Measurements from ENCODE around the gene CHAD. TPM values are rescaled to one million over a fixed set of nuclear protein-coding genes. Genes with fewer than 3 reads are reported as not detected.

CHAD gene, protein sequence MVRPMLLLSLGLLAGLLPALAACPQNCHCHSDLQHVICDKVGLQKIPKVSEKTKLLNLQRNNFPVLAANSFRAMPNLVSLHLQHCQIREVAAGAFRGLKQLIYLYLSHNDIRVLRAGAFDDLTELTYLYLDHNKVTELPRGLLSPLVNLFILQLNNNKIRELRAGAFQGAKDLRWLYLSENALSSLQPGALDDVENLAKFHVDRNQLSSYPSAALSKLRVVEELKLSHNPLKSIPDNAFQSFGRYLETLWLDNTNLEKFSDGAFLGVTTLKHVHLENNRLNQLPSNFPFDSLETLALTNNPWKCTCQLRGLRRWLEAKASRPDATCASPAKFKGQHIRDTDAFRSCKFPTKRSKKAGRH
- total RNA-seq = not detected

DNA sequence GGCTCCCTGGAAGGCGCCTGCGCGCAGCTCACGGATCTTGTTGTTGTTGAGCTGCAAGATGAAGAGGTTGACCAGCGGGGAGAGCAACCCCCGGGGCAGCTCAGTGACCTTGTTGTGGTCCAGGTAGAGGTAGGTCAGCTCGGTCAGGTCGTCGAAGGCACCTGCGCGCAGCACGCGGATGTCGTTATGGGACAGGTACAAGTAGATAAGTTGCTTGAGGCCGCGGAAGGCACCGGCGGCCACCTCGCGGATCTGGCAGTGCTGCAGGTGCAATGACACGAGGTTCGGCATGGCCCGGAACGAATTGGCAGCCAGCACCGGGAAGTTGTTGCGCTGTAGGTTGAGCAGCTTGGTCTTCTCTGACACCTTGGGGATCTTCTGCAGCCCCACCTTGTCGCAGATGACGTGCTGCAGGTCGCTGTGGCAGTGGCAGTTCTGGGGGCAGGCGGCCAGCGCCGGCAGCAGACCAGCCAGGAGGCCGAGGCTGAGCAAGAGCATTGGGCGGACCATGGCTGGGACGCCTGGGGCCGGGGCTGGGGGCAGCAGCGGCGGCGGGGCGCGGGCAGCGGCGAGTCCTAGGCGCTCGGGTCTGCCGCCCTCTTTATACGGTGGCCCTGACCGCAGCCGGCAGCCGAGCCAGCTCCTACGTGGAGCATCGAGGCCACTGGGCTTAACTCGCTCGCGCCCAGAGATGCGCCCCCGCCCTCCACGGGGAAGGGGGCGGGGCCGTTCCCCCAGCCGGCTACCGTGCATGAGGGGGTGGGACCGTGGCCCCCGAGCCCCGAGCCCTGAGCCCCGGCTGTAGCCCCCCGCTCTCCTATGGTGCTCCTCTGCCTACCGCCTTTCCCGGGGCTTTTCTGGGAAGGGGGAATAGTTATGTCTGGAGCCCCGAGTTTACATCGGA, at the start of gene CHAD:
CHAD (minus strand) TSS at position 577 of the 904 bp plus-strand sequence; CDS start at position 510, 67 bp downstream.
- peak within 1 kb of the TSS in 3 of 4 donors; percentile 4 to 38 (median 5) for H3K4me3 ChIP-seq
- H3K27ac ChIP-seq = no peak within 1 kb of the TSS
- peaks cover 0 to 18% (median 13%) of the 10 kb centered on the region in 4 donors for H3K4me1 ChIP-seq
- H3K27me3 ChIP-seq = peaks cover 0 to 17% of the 10 kb centered on the region in 2 donors
- 31 to 32% methylated on average over 41 to 60 of the region's 71 CpGs for WGBS, 2 donors
- DNase-seq (ENCODE audit: low spot score in 2 of 2) = no peak
- H3K36me3 ChIP-seq = peaks cover 0 to 50% (median 0%) of the 10 kb centered on the region in 3 donors
- H3K9me3 ChIP-seq = no peaks in the 10 kb centered on the region
- TF ChIP-seq, protein P1, sequence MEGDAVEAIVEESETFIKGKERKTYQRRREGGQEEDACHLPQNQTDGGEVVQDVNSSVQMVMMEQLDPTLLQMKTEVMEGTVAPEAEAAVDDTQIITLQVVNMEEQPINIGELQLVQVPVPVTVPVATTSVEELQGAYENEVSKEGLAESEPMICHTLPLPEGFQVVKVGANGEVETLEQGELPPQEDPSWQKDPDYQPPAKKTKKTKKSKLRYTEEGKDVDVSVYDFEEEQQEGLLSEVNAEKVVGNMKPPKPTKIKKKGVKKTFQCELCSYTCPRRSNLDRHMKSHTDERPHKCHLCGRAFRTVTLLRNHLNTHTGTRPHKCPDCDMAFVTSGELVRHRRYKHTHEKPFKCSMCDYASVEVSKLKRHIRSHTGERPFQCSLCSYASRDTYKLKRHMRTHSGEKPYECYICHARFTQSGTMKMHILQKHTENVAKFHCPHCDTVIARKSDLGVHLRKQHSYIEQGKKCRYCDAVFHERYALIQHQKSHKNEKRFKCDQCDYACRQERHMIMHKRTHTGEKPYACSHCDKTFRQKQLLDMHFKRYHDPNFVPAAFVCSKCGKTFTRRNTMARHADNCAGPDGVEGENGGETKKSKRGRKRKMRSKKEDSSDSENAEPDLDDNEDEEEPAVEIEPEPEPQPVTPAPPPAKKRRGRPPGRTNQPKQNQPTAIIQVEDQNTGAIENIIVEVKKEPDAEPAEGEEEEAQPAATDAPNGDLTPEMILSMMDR (IDR thresholded peaks at IDR 0.05) = no peak
- TF ChIP-seq POLR2A (IDR thresholded peaks at IDR 0.05) (no peak), EP300 (IDR thresholded peaks at IDR 0.05) (no peak)

DNA sequence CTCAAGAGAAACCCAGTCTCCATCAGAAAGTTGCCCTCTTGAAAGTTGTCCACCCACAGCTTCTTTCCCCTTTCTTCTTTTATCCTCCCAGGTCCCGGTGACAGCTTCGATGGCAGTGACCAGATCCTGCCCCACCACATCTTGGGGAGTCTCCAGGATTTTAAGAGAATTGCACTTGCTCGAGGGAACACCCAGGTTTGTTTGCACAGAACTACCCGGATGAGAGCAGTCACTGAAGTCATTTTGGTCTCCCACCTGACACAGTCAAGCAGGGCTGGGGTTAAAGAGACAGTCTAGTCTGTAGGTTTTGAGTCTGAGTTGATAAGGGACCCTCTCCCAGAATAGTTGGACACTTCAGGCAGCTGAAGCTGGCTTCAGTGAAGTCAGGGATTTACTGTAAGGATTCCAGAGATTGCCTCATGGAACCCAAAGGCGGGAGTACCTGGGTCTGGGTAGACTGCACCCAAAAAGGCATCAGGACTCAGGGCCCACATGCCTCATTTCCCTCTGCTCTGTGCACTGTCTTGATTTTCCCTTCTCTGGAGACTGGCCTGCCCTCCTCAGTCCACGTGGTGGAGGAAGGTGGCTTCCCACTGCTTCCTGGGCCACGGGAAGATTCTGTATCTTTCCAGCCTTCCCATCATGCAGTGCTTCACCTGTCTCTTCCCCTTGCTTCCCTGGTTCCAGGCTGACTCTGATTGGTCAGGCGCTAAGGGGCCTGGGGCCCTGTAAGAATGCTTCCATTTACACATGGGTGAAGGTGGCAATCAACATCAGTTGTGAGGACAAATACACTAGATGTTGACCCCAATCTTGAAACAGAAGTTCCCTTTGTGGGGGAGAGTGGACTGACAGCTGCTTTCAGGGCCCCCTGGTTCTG, 49.1 kb upstream of the CHAD start:
- no peaks in the 10 kb centered on the region for H3K27me3 ChIP-seq
- 78 to 86% methylated on average over 8 of the region's 8 CpGs for WGBS, 2 donors
- H3K27ac ChIP-seq = no peak overlapping the region
- DNase-seq (ENCODE audit: low spot score in 2 of 2) = no peak
- no peaks in the 10 kb centered on the region for H3K9me3 ChIP-seq
- TF ChIP-seq EP300 (IDR thresholded peaks at IDR 0.05) (no peak), POLR2A (IDR thresholded peaks at IDR 0.05) (no peak)
- TF ChIP-seq, protein P1 (IDR thresholded peaks at IDR 0.05) = no peak
- H3K4me1 ChIP-seq = peaks cover 0 to 44% (median 9%) of the 10 kb centered on the region in 4 donors
- H3K36me3 ChIP-seq = no peaks in the 10 kb centered on the region
- H3K4me3 ChIP-seq = no peak overlapping the region

DNA sequence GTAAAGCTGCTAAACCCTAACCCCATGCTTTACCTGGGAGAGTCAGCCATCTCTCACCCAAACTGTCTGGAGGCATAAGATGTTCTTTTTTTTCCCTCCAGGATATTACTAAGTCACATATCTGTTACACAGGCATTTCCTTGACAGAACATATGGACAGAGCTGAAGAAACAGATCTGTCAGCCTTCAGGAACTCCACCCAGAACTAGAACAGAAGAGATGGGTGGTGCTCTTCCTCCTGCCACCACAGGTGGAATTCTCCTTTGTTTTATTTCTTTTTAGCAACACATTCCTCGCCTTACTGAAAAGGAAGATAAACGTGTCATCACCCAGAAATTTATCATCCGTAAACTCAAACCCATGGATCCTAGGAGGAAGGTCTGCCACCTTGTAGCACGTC, 48.3 kb upstream of the CHAD start:
- WGBS, 2 donors = 88 to 94% methylated on average over 4 of the region's 4 CpGs
- Histone ChIP-seq H3K27ac (no peak overlapping the region), H3K4me1 (peaks cover 0 to 44% (median 9%) of the 10 kb centered on the region in 4 donors), H3K4me3 (no peak overlapping the region), H3K36me3 (no peaks in the 10 kb centered on the region), H3K27me3 (no peaks in the 10 kb centered on the region), H3K9me3 (no peaks in the 10 kb centered on the region)
- TF ChIP-seq, protein P1 (IDR thresholded peaks at IDR 0.05) = no peak
- TF ChIP-seq EP300 (IDR thresholded peaks at IDR 0.05) = no peak
- TF ChIP-seq POLR2A (IDR thresholded peaks at IDR 0.05) = no peak
- DNase-seq (ENCODE audit: low spot score in 2 of 2) = no peak

DNA sequence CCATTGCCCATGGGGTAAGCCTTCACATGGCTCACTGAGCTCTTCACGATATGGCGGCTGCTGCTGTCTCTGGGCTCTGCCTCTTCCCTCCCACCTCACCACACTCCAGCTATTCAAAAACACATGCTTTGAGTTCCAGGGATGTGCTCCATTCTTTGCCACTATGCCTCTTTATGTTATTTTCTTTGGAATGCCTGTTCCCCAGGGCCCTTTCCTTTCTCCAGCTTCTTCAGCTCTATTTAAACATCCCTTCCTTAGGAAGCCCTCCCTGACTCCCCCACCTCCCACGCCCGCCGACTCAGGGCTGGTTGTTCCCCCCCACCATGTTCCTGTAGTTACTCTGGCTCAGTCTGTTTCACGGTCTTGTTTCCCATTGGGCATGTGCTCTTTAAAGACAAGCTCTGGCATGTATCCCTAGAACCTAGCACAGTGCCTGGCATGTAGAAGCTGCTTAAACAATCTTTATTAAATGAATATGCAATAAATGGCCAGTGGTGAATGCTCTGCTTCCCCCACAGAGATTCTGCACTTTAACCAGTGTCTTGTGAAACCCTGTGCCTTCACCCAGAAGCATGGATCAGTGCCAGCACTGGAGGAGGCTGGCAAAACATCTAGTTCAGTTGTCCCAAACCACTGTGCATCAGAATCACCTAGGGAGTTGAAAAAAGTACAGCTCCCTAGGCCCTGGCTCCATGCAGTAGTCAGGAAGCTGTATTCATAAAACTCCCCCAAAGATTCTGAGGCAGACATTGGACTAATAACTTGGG, 46.4 kb upstream of the CHAD start:
- WGBS, 2 donors = 34 to 37% methylated on average over 6 of the region's 6 CpGs
- no peaks in the 10 kb centered on the region for H3K36me3 ChIP-seq
- DNase-seq (ENCODE audit: low spot score in 2 of 2) = peak; percentile 56 to 61
- H3K27ac ChIP-seq = peak overlapping the region in 2 of 4 donors; percentile 41 to 43
- no peaks in the 10 kb centered on the region for H3K9me3 ChIP-seq
- TF ChIP-seq, protein P1 (IDR thresholded peaks at IDR 0.05) = no peak
- peak in 1 of 2 donors; percentile 32 for TF ChIP-seq EP300 (IDR thresholded peaks at IDR 0.05)
- H3K27me3 ChIP-seq = no peaks in the 10 kb centered on the region
- H3K4me3 ChIP-seq = no peak overlapping the region
- peaks cover 0 to 56% (median 9%) of the 10 kb centered on the region in 4 donors for H3K4me1 ChIP-seq

Measured in tibial nerve (tissue), 4 donors.